Measurements from ENCODE around the gene ANKRD18A.

Gene ANKRD18A

GRCh38 chr9:38652044-38652443, 31.6 kb upstream of the ANKRD18A start:
- DNase-seq (ENCODE audit: insufficient read length, low spot score) (no peak), FAIRE-seq (no peak)
- TF ChIP-seq CTCF (IDR thresholded peaks at IDR 0.05; ENCODE audit: insufficient read depth, missing control alignments), result no peak

GRCh38 chr9:38651400-38652042, 31.1 kb upstream of the ANKRD18A start:
- DNase-seq (ENCODE audit: insufficient read length, low spot score) (no peak), FAIRE-seq (no peak)
- TF ChIP-seq CTCF (IDR thresholded peaks at IDR 0.05; ENCODE audit: insufficient read depth, missing control alignments), result no peak

GRCh38 chr9:38650564-38650963, 30.2 kb upstream of the ANKRD18A start:
- TF ChIP-seq CTCF (IDR thresholded peaks at IDR 0.05; ENCODE audit: insufficient read depth, missing control alignments), result no peak
- DNase-seq (ENCODE audit: insufficient read length, low spot score) (no peak), FAIRE-seq (no peak)

- TF ChIP-seq CTCF (IDR thresholded peaks at IDR 0.05; ENCODE audit: insufficient read depth, missing control alignments), result no peak
- DNase-seq (ENCODE audit: insufficient read length, low spot score), result no peak
- FAIRE-seq, result no peak
Measured at GRCh38 chr9:38649731-38650363, 29.5 kb upstream of the ANKRD18A start.

- no peak for DNase-seq (ENCODE audit: insufficient read length, low spot score)
- no peak for TF ChIP-seq CTCF (IDR thresholded peaks at IDR 0.05; ENCODE audit: insufficient read depth, missing control alignments)
- no peak for FAIRE-seq
Measured at GRCh38 chr9:38644601-38645000, 24.2 kb upstream of the ANKRD18A start.

GRCh38 chr9:38643815-38644173, 23.4 kb upstream of the ANKRD18A start:
- FAIRE-seq (no peak), DNase-seq (ENCODE audit: insufficient read length, low spot score) (no peak)
- TF ChIP-seq CTCF (IDR thresholded peaks at IDR 0.05; ENCODE audit: insufficient read depth, missing control alignments), result no peak
